DOHH2 (cell line): ENCODE measurements around the gene DISP1.

Experiments
- H3F3A ChIP-seq: fragments of 200-600 bp; sonication (generic), shearing (Covaris generic); 2 replicates; pipeline ENCODE4 v1.6.0; 2016; ENCODE audit warnings: antibody characterized with exemption, mild to moderate bottlenecking; ENCODE audit not compliant: control insufficient read depth, insufficient read depth
- H3K27ac ChIP-seq: fragments of 200-600 bp; sonication (generic); 2 replicates; pipeline ENCODE4 v1.5.1; 2014; ENCODE audit warnings: low read depth, mild to moderate bottlenecking, low read length, moderate library complexity
- H3K27me3 ChIP-seq: fragments of 200-600 bp; sonication (generic); 2 replicates; pipeline ENCODE4 v1.6.1; 2014; ENCODE audit warnings: mild to moderate bottlenecking, low read length, mixed read lengths; ENCODE audit not compliant: control insufficient read depth
- H3K36me3 ChIP-seq: fragments of 200-600 bp; sonication (generic); 2 replicates; pipeline ENCODE4 v1.6.1; 2014; ENCODE audit warnings: mild to moderate bottlenecking, low read length, moderate library complexity, mixed read lengths; ENCODE audit not compliant: control insufficient read depth
- H3K4me1 ChIP-seq: fragments of 200-600 bp; sonication (generic); 2 replicates; pipeline ENCODE4 v1.6.1; 2014; ENCODE audit warnings: mild to moderate bottlenecking, low read length, mixed read lengths; ENCODE audit not compliant: control insufficient read depth
- H3K4me2 ChIP-seq: fragments of 200-600 bp; sonication (generic); 2 replicates; pipeline ENCODE4 v1.6.0; 2014; ENCODE audit warnings: mild to moderate bottlenecking, low read length, moderate library complexity
- H3K4me3 ChIP-seq: fragments of 200-600 bp; sonication (generic); 2 replicates; pipeline ENCODE4 v1.5.1; 2014; ENCODE audit warnings: mild to moderate bottlenecking, low read length, mixed read lengths
- H3K79me2 ChIP-seq: fragments of 200-600 bp; sonication (generic); 2 replicates; pipeline ENCODE4 v1.6.1; 2014; ENCODE audit warnings: mild to moderate bottlenecking, low read length, mixed read lengths; ENCODE audit not compliant: control insufficient read depth
- H3K9me2 ChIP-seq: fragments of 200-600 bp; sonication (generic); replicated peaks from 2 replicates; pipeline ENCODE4 v1.6.1; 2014; ENCODE audit warnings: mild to moderate bottlenecking, low read length, mixed read lengths; ENCODE audit not compliant: control insufficient read depth
- H3K9me3 ChIP-seq: fragments of 200-600 bp; sonication (generic); 2 replicates; pipeline ENCODE4 v1.6.1; 2014; ENCODE audit warnings: antibody characterized with exemption, low read length, mixed read lengths; ENCODE audit not compliant: control insufficient read depth, insufficient read depth
- H4K20me1 ChIP-seq: fragments of 200-600 bp; sonication (generic); 2 replicates; pipeline ENCODE4 v1.6.0; 2014; ENCODE audit warnings: low read depth, mild to moderate bottlenecking, antibody characterized with exemption, low read length, moderate library complexity; ENCODE audit not compliant: control insufficient read depth, insufficient read depth
- EZH2phosphoT487 ChIP-seq: fragments of 200-600 bp; sonication (generic); IDR thresholded peaks from 2 replicates; pipeline ENCODE4 v1.6.1; 2017; ENCODE audit warnings: borderline replicate concordance, mild to moderate bottlenecking, antibody characterized with exemption, low read length, moderate library complexity, mixed read lengths
- TF ChIP-seq, protein P1 (sequence below): fragments of 200-600 bp; sonication (generic); IDR thresholded peaks from one replicate; pipeline ENCODE4 v1.5.1; 2014; ENCODE audit warnings: antibody characterized with exemption, mild to moderate bottlenecking, low read depth, low read length; ENCODE audit not compliant: poor library complexity, severe bottlenecking

The DISP1 gene

DNA sequence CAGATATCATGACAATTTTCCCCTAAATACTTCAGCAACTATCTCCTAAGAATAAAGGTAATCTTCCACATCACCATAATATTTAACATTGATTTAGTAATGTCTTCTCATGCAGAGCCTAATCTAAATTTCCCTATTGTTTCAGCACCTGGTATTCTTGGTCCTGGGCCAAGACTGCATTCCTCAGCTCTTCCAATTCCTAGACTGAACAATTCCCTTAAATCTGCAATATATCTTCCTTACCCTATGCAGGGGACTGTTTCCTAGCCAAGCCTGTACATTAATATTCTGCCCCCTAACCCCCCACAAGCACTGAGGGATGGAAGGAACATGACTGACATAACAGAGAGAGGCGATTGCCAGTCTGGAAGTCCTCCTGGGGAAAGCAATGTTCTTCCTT lies 28.7 kb upstream of the DISP1 start:
- no peaks in the 10 kb centered on the region for H3K36me3 ChIP-seq
- H3F3A ChIP-seq: no peaks in the 10 kb centered on the region
- no peaks in the 10 kb centered on the region for H3K9me2 ChIP-seq
- no peak overlapping the region for H3K4me2 ChIP-seq
- no peak overlapping the region for H3K4me3 ChIP-seq
- H4K20me1 ChIP-seq: no peaks in the 10 kb centered on the region
- H3K9me3 ChIP-seq: no peaks in the 10 kb centered on the region
- no peaks in the 10 kb centered on the region for H3K79me2 ChIP-seq
- TF ChIP-seq EZH2phosphoT487: no peak
- TF ChIP-seq, protein P1, sequence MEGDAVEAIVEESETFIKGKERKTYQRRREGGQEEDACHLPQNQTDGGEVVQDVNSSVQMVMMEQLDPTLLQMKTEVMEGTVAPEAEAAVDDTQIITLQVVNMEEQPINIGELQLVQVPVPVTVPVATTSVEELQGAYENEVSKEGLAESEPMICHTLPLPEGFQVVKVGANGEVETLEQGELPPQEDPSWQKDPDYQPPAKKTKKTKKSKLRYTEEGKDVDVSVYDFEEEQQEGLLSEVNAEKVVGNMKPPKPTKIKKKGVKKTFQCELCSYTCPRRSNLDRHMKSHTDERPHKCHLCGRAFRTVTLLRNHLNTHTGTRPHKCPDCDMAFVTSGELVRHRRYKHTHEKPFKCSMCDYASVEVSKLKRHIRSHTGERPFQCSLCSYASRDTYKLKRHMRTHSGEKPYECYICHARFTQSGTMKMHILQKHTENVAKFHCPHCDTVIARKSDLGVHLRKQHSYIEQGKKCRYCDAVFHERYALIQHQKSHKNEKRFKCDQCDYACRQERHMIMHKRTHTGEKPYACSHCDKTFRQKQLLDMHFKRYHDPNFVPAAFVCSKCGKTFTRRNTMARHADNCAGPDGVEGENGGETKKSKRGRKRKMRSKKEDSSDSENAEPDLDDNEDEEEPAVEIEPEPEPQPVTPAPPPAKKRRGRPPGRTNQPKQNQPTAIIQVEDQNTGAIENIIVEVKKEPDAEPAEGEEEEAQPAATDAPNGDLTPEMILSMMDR: no peak
- H3K27ac ChIP-seq: no peak overlapping the region
- H3K27me3 ChIP-seq: peaks cover 16% of the 10 kb centered on the region
- H3K4me1 ChIP-seq: no peaks in the 10 kb centered on the region

DNA sequence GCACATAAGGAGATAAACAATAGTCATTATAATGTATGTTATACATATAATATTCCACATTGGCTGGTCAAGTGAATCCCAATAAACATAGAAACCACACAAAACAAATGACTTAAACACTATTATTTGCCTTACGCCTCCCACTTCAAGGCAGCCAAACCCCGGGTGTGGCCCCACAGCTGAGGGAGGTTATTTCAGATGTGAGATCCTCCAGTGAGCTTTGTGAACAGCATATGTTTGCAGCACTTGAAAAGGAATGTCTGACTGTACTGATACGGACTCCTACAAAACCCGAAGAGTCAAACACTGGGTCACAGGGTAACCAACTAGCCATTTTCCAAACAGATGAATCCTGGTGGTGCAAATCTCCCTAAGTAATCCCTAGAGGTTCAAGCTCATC lies 27.1 kb upstream of the DISP1 start:
- Histone ChIP-seq H3K27me3 (peaks cover 16% of the 10 kb centered on the region), H3K27ac (no peak overlapping the region), H3K79me2 (no peaks in the 10 kb centered on the region), H3F3A (no peaks in the 10 kb centered on the region), H3K4me1 (no peaks in the 10 kb centered on the region), H3K36me3 (no peaks in the 10 kb centered on the region), H3K4me3 (no peak overlapping the region), H4K20me1 (no peaks in the 10 kb centered on the region), H3K4me2 (no peak overlapping the region), H3K9me3 (no peaks in the 10 kb centered on the region), H3K9me2 (no peaks in the 10 kb centered on the region)
- no peak for TF ChIP-seq EZH2phosphoT487
- TF ChIP-seq, protein P1: no peak

DNA sequence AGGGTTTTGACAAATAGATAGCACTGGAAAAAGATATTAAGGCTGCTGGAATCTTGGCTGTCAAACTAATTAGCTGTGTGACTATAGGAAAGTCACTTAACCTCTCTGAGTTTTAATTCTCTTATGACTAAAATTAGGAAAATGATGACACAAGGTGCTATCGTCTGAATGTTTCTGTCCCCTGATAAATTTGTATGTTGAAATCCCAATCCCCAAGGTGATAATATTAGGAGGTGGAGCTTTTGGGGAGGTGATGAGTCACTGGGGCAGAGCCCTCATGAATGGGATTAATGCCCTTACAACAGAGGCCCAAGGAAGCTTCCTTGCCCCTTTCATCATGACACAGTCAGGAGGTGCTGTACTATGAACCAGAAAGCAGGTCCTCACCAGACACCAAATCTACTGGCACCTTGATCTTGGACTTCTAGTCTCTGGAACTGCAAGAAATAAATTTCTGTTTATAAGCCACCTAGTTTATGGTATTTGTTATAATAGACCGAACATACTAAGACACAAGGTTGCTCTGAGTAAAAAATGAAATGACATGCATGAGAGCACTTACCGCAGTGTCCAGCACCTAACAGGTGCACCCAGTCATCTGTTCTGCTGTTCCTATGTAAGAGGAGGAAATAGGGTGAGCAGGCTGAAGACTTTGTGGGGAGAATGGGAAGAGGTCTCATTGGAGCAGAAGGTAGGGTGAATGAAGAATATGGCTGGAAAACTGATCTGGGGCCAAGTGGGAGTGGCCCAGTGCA lies 26.3 kb upstream of the DISP1 start:
- Histone ChIP-seq H3K4me1 (no peaks in the 10 kb centered on the region), H3K27me3 (peaks cover 16% of the 10 kb centered on the region), H3K9me2 (no peaks in the 10 kb centered on the region)

More for the DNA sequence above, 26.3 kb upstream of the DISP1 start:
- Histone ChIP-seq H3F3A (no peaks in the 10 kb centered on the region), H3K4me2 (no peak overlapping the region), H3K4me3 (no peak overlapping the region), H3K36me3 (no peaks in the 10 kb centered on the region), H3K27ac (no peak overlapping the region), H3K79me2 (no peaks in the 10 kb centered on the region), H4K20me1 (no peaks in the 10 kb centered on the region), H3K9me3 (no peaks in the 10 kb centered on the region)
- TF ChIP-seq, protein P1: no peak
- no peak for TF ChIP-seq EZH2phosphoT487
